HG02678 (cell line): Measurements from ENCODE around the gene CIB4.

ENCODE experiments used
- ATAC-seq: cut with Tn5 transposase; IDR thresholded peaks from one replicate; pipeline ENCODE4 v1.9.1; 2021; ENCODE audit warnings: mild to moderate bottlenecking, moderate library complexity; ENCODE audit not compliant: unreplicated experiment

CIB4 gene

GRCh38 chr2:26556309-26557243, 84.6 kb downstream of the CIB4 start:
- ATAC-seq, result no peak

- ATAC-seq, result no peak
Measured at GRCh38 chr2:26555246-26556133, 85.7 kb downstream of the CIB4 start.

GRCh38 chr2:26552641-26553374, 88.4 kb downstream of the CIB4 start:
- no peak for ATAC-seq

- no peak for ATAC-seq
Measured at GRCh38 chr2:26550276-26551015, 90.7 kb downstream of the CIB4 start.

- ATAC-seq, result no peak
Measured at GRCh38 chr2:26542676-26543505, 98.3 kb downstream of the CIB4 start.

GRCh38 chr2:26542194-26542455, 99.0 kb downstream of the CIB4 start:
- no peak for ATAC-seq

- ATAC-seq, result no peak
Measured at GRCh38 chr2:26541401-26542193, 99.6 kb downstream of the CIB4 start.

- ATAC-seq, result no peak
Measured at GRCh38 chr2:26540961-26541360, 100.2 kb downstream of the CIB4 start.

GRCh38 chr2:26540306-26540705, 100.9 kb downstream of the CIB4 start:
- no peak for ATAC-seq

GRCh38 chr2:26537826-26538475, 103.2 kb downstream of the CIB4 start:
- ATAC-seq, result no peak

GRCh38 chr2:26537069-26537825, 103.9 kb downstream of the CIB4 start:
- no peak for ATAC-seq

GRCh38 chr2:26536371-26537068, 104.6 kb downstream of the CIB4 start:
- no peak for ATAC-seq

GRCh38 chr2:26535663-26536275, 105.4 kb downstream of the CIB4 start:
- ATAC-seq, result no peak

- no peak for ATAC-seq
Measured at GRCh38 chr2:26534865-26535662, 106.1 kb downstream of the CIB4 start.

GRCh38 chr2:26534098-26534864, 106.9 kb downstream of the CIB4 start:
- no peak for ATAC-seq
